ENCODE measurements around the gene ST3GAL3. TPM values are rescaled to one million over a fixed set of nuclear protein-coding genes. Genes with fewer than 3 reads are reported as not detected.

ST3GAL3 gene
- total RNA-seq, 1 donor from 2014 or later: 11.4 TPM

DNA sequence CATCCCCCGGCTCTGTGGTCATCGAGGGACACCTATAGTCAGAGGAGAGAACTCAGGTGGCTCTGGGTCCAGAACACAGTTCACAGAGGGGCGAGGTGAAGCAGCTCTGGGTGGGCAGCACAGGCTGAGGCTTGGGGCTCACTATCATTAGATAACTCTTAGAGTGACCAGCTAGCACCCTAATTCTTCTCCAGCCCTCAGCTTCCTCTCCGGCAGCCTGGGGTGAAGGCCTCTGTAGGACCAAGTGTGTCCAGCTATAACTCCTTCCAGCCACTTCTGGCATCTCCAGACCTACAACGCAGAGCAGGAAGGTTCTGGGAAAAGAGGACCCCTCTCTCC is 227.6 kb downstream of the ST3GAL3 start:
- Mint-ChIP-seq H3K27ac (ENCODE audit: unreplicated experiment) (no peak overlapping the region), H3K4me3 (ENCODE audit: unreplicated experiment) (peak overlapping the region; percentile 40), H3K9me3 (ENCODE audit: unreplicated experiment) (no peaks in the 10 kb centered on the region), H3K4me1 (ENCODE audit: low read depth, unreplicated experiment) (peaks cover 13% of the 10 kb centered on the region), H3K27me3 (ENCODE audit: low read depth, unreplicated experiment) (peaks cover 18% of the 10 kb centered on the region), H3K36me3 (ENCODE audit: low read depth, unreplicated experiment) (peaks cover 9% of the 10 kb centered on the region)
- H4K20me1 ChIP-seq (ENCODE audit: insufficient read depth, low read length): peaks cover 16% of the 10 kb centered on the region
- peaks cover 2% of the 10 kb centered on the region for H3K27me3 ChIP-seq (ENCODE audit: insufficient read depth, low read length)
- FAIRE-seq (no peak), DNase-seq (ENCODE audit: low read depth) (no peak)
- no peaks in the 10 kb centered on the region for H3K9me3 ChIP-seq (ENCODE audit: insufficient read depth, low read depth, low read length)
- H3K79me2 ChIP-seq (ENCODE audit: insufficient read depth, low read length): no peaks in the 10 kb centered on the region
- H3K4me1 ChIP-seq (ENCODE audit: insufficient read depth, low read length): peaks cover 23% of the 10 kb centered on the region
- H3K4me3 ChIP-seq (ENCODE audit: insufficient read depth, low read depth, low read length): no peak overlapping the region
- H3K36me3 ChIP-seq (ENCODE audit: insufficient read depth, low read length): no peaks in the 10 kb centered on the region
- no peak overlapping the region for H3K4me2 ChIP-seq (ENCODE audit: low read length)
- no peak for TF ChIP-seq EZH2 (IDR thresholded peaks at IDR 0.05; ENCODE audit: insufficient read depth, low read length)
- TF ChIP-seq, protein P1, sequence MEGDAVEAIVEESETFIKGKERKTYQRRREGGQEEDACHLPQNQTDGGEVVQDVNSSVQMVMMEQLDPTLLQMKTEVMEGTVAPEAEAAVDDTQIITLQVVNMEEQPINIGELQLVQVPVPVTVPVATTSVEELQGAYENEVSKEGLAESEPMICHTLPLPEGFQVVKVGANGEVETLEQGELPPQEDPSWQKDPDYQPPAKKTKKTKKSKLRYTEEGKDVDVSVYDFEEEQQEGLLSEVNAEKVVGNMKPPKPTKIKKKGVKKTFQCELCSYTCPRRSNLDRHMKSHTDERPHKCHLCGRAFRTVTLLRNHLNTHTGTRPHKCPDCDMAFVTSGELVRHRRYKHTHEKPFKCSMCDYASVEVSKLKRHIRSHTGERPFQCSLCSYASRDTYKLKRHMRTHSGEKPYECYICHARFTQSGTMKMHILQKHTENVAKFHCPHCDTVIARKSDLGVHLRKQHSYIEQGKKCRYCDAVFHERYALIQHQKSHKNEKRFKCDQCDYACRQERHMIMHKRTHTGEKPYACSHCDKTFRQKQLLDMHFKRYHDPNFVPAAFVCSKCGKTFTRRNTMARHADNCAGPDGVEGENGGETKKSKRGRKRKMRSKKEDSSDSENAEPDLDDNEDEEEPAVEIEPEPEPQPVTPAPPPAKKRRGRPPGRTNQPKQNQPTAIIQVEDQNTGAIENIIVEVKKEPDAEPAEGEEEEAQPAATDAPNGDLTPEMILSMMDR (IDR thresholded peaks at IDR 0.05; ENCODE audit: insufficient read depth, low read depth, low read length): no peak
- no peak overlapping the region for H2AFZ ChIP-seq (ENCODE audit: low read depth, low read length)
- no peak overlapping the region for H3K27ac ChIP-seq (ENCODE audit: low read depth, low read length)
- H3K9ac ChIP-seq (ENCODE audit: low read length): no peak overlapping the region

DNA sequence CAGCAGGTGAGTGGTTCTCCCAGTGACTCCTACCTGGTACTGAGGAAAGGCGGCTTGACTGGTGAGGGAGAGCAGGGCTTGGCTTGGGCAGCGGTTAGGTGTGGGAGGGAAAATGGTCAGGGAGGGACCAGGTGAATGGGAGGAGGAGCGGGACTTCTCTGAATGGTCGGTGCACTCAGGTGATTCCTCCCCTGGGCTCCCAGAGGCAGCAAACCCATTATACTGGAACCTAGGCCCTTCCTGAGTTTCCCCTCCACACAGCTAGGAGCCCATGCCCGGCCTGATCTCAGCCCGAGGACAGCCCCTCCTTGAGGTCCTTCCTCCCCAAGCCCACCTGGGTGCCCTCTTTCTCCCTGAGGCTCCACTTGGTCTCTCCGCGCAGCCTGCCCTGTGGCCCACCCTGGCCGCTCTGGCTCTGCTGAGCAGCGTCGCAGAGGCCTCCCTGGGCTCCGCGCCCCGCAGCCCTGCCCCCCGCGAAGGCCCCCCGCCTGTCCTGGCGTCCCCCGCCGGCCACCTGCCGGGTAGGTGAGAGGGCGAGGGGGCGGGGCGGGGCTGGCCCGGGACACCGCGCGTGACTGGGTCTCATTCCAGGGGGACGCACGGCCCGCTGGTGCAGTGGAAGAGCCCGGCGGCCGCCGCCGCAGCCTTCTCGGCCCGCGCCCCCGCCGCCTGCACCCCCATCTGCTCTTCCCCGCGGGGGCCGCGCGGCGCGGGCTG is 228.5 kb downstream of the ST3GAL3 start:
- Mint-ChIP-seq H3K36me3 (ENCODE audit: low read depth, unreplicated experiment) (peaks cover 9% of the 10 kb centered on the region), H3K27me3 (ENCODE audit: low read depth, unreplicated experiment) (peaks cover 19% of the 10 kb centered on the region), H3K27ac (ENCODE audit: unreplicated experiment) (no peak overlapping the region), H3K4me3 (ENCODE audit: unreplicated experiment) (peak overlapping the region; percentile 34), H3K4me1 (ENCODE audit: low read depth, unreplicated experiment) (peaks cover 12% of the 10 kb centered on the region), H3K9me3 (ENCODE audit: unreplicated experiment) (no peaks in the 10 kb centered on the region)
- H3K4me1 ChIP-seq (ENCODE audit: insufficient read depth, low read length): peaks cover 20% of the 10 kb centered on the region
- no peak overlapping the region for H3K9ac ChIP-seq (ENCODE audit: low read length)
- no peak overlapping the region for H3K4me3 ChIP-seq (ENCODE audit: insufficient read depth, low read depth, low read length)
- FAIRE-seq (no peak), DNase-seq (ENCODE audit: low read depth) (no peak)
- H2AFZ ChIP-seq (ENCODE audit: low read depth, low read length): no peak overlapping the region
- peak overlapping the region; percentile 82 for H3K4me2 ChIP-seq (ENCODE audit: low read length)
- H3K27ac ChIP-seq (ENCODE audit: low read depth, low read length): no peak overlapping the region
- H4K20me1 ChIP-seq (ENCODE audit: insufficient read depth, low read length): peaks cover 16% of the 10 kb centered on the region
- H3K79me2 ChIP-seq (ENCODE audit: insufficient read depth, low read length): no peaks in the 10 kb centered on the region
- H3K36me3 ChIP-seq (ENCODE audit: insufficient read depth, low read length): no peaks in the 10 kb centered on the region
- TF ChIP-seq EZH2 (IDR thresholded peaks at IDR 0.05; ENCODE audit: insufficient read depth, low read length): no peak
- TF ChIP-seq, protein P1 (IDR thresholded peaks at IDR 0.05; ENCODE audit: insufficient read depth, low read depth, low read length): no peak
- peaks cover 2% of the 10 kb centered on the region for H3K27me3 ChIP-seq (ENCODE audit: insufficient read depth, low read length)
- no peaks in the 10 kb centered on the region for H3K9me3 ChIP-seq (ENCODE audit: insufficient read depth, low read depth, low read length)

Data from astrocyte (in vitro differentiated cells and primary cell).